GM19193 (cell line): ENCODE data around the gene RNASEL.

ENCODE experiments used
- POLR2A ChIP-seq: IDR thresholded peaks from 4 replicates; pipeline ENCODE4 v1.6.1; 2011; ENCODE audit not compliant: insufficient read depth, insufficient read length; ENCODE audit errors: extremely low read depth

RNASEL gene

GRCh38 chr1:182626527-182626926, 37.5 kb upstream of the RNASEL start:
- no peak for TF ChIP-seq POLR2A

- no peak for TF ChIP-seq POLR2A
These were observed 36.9 kb upstream of the RNASEL start for GRCh38 chr1:182625719-182626504.

GRCh38 chr1:182625024-182625423, 36.0 kb upstream of the RNASEL start:
- no peak for TF ChIP-seq POLR2A

- TF ChIP-seq POLR2A, result no peak
These were observed 35.5 kb upstream of the RNASEL start for GRCh38 chr1:182624577-182624976.

GRCh38 chr1:182622901-182623528, 34.0 kb upstream of the RNASEL start:
- TF ChIP-seq POLR2A, result no peak

GRCh38 chr1:182621906-182622305, 32.9 kb upstream of the RNASEL start:
- TF ChIP-seq POLR2A, result no peak

GRCh38 chr1:182620924-182621585, 32.0 kb upstream of the RNASEL start:
- no peak for TF ChIP-seq POLR2A

GRCh38 chr1:182617734-182618351, 28.8 kb upstream of the RNASEL start:
- no peak for TF ChIP-seq POLR2A

GRCh38 chr1:182617014-182617429, 28.0 kb upstream of the RNASEL start:
- no peak for TF ChIP-seq POLR2A

- TF ChIP-seq POLR2A, result peak; percentile 36
These were observed 27.3 kb upstream of the RNASEL start for GRCh38 chr1:182616130-182617013.

GRCh38 chr1:182615468-182616129, 26.5 kb upstream of the RNASEL start:
- TF ChIP-seq POLR2A, result no peak

GRCh38 chr1:182614796-182615454, 25.9 kb upstream of the RNASEL start:
- TF ChIP-seq POLR2A, result peak; percentile 69

- no peak for TF ChIP-seq POLR2A
These were observed 22.7 kb upstream of the RNASEL start for GRCh38 chr1:182611787-182612186.
